ENCODE results near the gene KRT6A.

The KRT6A gene

DNA sequence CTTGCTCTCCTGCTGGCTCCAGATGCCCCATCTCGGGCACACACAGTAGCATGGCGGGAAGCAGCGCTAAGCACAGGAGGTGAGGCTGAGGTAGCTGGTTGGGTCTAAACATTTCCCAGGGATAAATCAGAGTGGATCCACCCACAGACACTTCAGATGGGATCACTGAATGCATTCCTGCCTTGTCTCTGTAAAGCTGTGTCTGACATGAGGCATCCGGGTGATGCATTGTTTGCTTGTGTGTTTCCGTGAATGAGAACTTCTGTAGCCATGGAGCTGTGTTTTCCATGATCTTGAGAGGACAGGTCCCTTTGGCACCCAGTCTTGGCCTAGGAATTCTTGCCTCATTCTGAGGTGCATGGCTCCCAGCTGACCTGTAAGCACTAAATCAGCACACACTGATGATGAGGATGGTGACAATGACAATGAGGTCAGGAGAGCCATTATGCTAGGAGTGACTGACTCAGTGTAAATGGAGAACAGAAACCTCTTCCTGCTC lies 52.2 kb downstream of the KRT6A start:
- Mint-ChIP-seq H3K4me3 (no peak overlapping the region), H3K4me1 (peaks cover 6% of the 10 kb centered on the region)

DNA sequence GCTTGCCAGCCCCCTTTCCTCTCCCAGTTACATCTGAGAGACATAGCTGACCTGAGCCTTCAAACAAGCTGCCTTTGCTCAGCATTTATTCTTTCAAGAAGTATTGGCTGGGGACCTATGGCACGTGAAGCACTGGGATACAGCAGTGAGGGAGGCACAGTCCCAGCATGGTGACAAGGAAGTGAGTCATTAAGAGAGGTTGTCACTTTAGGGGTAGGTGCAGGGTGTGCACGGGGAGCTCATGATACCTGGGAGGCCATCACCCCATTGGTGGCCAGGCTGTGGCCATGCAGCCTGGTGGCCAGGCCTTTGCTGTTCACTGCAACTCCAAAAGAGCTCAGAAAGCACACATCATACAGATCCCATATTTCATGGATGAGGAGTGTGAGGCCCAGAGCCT lies 53.2 kb downstream of the KRT6A start:
- H3K4me3 Mint-ChIP-seq = no peak overlapping the region
- TF ChIP-seq, protein P1, sequence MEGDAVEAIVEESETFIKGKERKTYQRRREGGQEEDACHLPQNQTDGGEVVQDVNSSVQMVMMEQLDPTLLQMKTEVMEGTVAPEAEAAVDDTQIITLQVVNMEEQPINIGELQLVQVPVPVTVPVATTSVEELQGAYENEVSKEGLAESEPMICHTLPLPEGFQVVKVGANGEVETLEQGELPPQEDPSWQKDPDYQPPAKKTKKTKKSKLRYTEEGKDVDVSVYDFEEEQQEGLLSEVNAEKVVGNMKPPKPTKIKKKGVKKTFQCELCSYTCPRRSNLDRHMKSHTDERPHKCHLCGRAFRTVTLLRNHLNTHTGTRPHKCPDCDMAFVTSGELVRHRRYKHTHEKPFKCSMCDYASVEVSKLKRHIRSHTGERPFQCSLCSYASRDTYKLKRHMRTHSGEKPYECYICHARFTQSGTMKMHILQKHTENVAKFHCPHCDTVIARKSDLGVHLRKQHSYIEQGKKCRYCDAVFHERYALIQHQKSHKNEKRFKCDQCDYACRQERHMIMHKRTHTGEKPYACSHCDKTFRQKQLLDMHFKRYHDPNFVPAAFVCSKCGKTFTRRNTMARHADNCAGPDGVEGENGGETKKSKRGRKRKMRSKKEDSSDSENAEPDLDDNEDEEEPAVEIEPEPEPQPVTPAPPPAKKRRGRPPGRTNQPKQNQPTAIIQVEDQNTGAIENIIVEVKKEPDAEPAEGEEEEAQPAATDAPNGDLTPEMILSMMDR (IDR thresholded peaks at IDR 0.05; ENCODE audit: unreplicated experiment in 3 of 3) = no peak
- H3K27me3 Mint-ChIP-seq (ENCODE audit: low read depth) = peaks cover 21% of the 10 kb centered on the region
- H3K27ac Mint-ChIP-seq = no peak overlapping the region
- H3K36me3 Mint-ChIP-seq (ENCODE audit: low read depth) = no peaks in the 10 kb centered on the region
- peaks cover 6% of the 10 kb centered on the region for H3K4me1 Mint-ChIP-seq
- H3K9me3 Mint-ChIP-seq = no peaks in the 10 kb centered on the region

More for the DNA sequence above, 52.2 kb downstream of the KRT6A start:
- H3K27me3 Mint-ChIP-seq (ENCODE audit: low read depth) = peaks cover 15% of the 10 kb centered on the region
- H3K9me3 Mint-ChIP-seq = no peaks in the 10 kb centered on the region
- TF ChIP-seq, protein P1 (IDR thresholded peaks at IDR 0.05; ENCODE audit: unreplicated experiment in 3 of 3) = no peak
- no peak overlapping the region for H3K27ac Mint-ChIP-seq
- H3K36me3 Mint-ChIP-seq (ENCODE audit: low read depth) = no peaks in the 10 kb centered on the region

DNA sequence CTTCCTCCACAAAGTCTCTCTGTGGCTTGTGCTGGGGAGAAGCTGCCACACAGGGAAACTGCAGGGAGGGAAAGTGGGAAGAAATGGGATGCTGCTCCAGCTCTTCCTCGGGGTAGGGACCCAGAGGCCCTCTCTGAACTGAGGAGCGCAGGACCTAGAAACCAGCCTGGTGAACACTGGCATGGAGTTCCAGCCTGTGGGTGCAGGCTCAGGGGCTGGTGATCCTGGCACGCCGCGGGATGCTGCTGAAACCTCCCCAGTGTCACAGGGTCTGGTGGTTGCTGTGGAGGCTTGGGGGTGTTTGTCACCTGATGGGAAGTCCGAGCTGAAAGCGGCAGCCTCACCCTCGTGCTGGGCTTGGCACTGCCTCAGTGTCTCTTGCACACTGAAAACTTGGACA lies 53.6 kb downstream of the KRT6A start:
- peaks cover 6% of the 10 kb centered on the region for H3K4me1 Mint-ChIP-seq
- peaks cover 24% of the 10 kb centered on the region for H3K27me3 Mint-ChIP-seq (ENCODE audit: low read depth)
- no peak overlapping the region for H3K4me3 Mint-ChIP-seq
- no peaks in the 10 kb centered on the region for H3K9me3 Mint-ChIP-seq
- no peaks in the 10 kb centered on the region for H3K36me3 Mint-ChIP-seq (ENCODE audit: low read depth)
- TF ChIP-seq, protein P1 (IDR thresholded peaks at IDR 0.05; ENCODE audit: unreplicated experiment in 3 of 3) = no peak
- no peak overlapping the region for H3K27ac Mint-ChIP-seq

DNA sequence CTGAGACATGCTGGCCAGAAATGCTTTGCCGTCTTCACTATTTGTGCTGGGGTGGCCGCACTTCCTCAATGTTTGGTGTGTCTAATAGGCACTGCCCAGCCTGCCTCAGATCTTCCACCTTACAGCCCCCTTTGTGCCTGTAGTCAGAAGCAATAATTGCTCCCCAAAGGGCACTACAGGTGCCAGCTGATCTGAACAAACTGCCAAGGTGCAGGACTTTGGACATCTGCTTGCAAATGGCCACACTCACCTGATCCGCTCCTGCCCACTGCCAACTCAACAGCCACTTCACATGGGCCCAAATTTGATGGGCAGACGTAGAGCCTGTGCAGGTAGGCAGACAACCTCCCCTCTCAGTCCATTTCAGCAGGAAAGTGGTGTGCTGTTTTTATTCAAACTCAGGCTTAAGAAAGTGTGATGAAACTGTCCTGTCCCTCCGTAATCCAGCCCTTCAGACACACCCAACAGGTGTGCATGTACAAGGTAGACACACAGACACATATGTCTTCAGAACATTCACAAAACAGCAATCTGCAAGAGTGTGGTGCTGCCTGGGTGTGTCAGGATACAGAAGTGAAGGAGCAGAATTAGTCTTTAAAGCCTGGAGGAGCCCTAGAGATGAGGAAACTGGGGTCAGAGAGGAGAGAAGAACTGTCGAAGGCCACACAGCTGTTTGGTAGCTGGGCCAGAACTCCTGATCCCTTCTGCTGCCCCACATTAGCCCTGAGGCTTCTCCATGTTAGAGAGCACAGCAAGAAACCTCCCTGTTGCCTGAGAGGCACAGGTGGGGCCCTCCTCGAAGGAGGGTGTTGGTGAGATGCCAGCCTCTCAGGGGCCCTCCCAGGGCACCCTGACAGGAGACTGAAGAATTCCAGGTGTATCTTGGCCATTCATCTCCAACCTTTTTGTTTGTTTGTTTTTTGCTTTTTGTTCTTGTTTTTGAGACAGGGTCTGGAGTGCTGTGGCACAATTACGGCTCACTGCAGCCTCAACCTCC lies 54.5 kb downstream of the KRT6A start:
- peaks cover 6% of the 10 kb centered on the region for H3K4me1 Mint-ChIP-seq

DNA sequence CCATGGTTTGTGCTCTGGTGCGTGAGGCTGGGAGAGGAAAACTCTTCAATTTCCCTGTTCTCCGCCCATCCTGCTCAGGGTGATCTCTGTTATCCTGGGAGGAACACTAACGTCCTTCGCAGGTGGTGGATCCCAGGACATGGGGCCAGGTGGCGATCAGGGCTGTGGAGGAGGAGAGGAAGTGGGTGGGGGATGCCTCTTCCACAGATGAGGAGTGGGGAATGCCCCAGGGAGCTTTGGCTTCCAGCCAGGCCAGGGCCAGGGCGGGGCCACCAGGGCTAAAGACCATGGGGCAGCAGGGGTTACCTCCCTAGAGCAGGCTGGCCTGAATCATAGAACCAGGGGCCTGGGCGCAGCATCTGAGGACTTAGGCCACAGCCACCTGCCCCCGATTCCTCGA lies 55.5 kb downstream of the KRT6A start:
- no peak overlapping the region for H3K27ac Mint-ChIP-seq
- H3K36me3 Mint-ChIP-seq (ENCODE audit: low read depth) = no peaks in the 10 kb centered on the region
- no peaks in the 10 kb centered on the region for H3K9me3 Mint-ChIP-seq
- no peak overlapping the region for H3K4me3 Mint-ChIP-seq
- TF ChIP-seq, protein P1 (IDR thresholded peaks at IDR 0.05; ENCODE audit: unreplicated experiment in 3 of 3) = no peak
- peaks cover 29% of the 10 kb centered on the region for H3K27me3 Mint-ChIP-seq (ENCODE audit: low read depth)
- peaks cover 4% of the 10 kb centered on the region for H3K4me1 Mint-ChIP-seq

More for the DNA sequence above, 54.5 kb downstream of the KRT6A start:
- Mint-ChIP-seq H3K36me3 (ENCODE audit: low read depth) (no peaks in the 10 kb centered on the region), H3K27ac (no peak overlapping the region), H3K27me3 (ENCODE audit: low read depth) (peaks cover 27% of the 10 kb centered on the region), H3K9me3 (no peaks in the 10 kb centered on the region), H3K4me3 (no peak overlapping the region)
- TF ChIP-seq, protein P1 (IDR thresholded peaks at IDR 0.05; ENCODE audit: unreplicated experiment in 3 of 3) = no peak
